Left lung (tissue), 10 donors: Measurements from ENCODE around the gene BDNF. TPM values are rescaled to one million over a fixed set of nuclear protein-coding genes. Genes with fewer than 3 reads are reported as not detected.

ENCODE experiments used
- ATAC-seq: fragments of 200-7000 bp; cut with Tn5 transposase; one replicate; pipeline ENCODE4 v1.9.1; 2020; ENCODE audit warnings: moderate library complexity
- DNase-seq, 4 donors: peaks; one replicate each; pipeline ENCODE4 v3.0.0-alpha.2; 2013 to 2020
- H3K27ac ChIP-seq, 2 donors: fragments of 200-600 bp; sonication (generic) in 1 of 2; one replicate each; pipeline versions ENCODE4 v1.5.0 to v1.8.0; 2020 to 2021
- H3K27me3 ChIP-seq, 2 donors: fragments of 200-600 bp; sonication (generic) in 1 of 2; one replicate each; pipeline versions ENCODE4 v1.5.0 to v1.8.0; 2020 to 2021
- H3K36me3 ChIP-seq, 2 donors: fragments of 200-600 bp; sonication (generic) in 1 of 2; one replicate each; pipeline versions ENCODE4 v1.5.0 to v1.8.0; 2020 to 2021
- H3K4me1 ChIP-seq, 2 donors: fragments of 200-600 bp; one replicate each; pipeline ENCODE4 v1.8.0; 2021
- H3K4me3 ChIP-seq, 2 donors: fragments of 200-600 bp; sonication (generic) in 1 of 2; one replicate each; pipeline versions ENCODE4 v1.5.0 to v1.8.0; 2020 to 2021; ENCODE audit warnings: mild to moderate bottlenecking in 1 of 2
- H3K9me3 ChIP-seq, 2 donors: fragments of 200-600 bp; sonication (generic) in 1 of 2; one replicate each; pipeline versions ENCODE4 v1.5.0 to v1.8.0; 2020 to 2021
- intact Hi-C, 2 donors: fragments of 100-400 bp; cut with DNase I; formaldehyde crosslinking; loops; one replicate each; pipeline versions ENCODE4 v1.11.2 to v1.14.2; 2022
- polyA plus RNA-seq, 6 donors: library from polyadenylated mRNA; unstranded; fragments of 120-200 nt; gene quantifications; one replicate each; pipeline ENCODE4 v1.2.1, GENCODE V29; 2013; ENCODE audit not compliant: insufficient read length in 6 of 6
- total RNA-seq, 2 donors: library from RNA; stranded (reverse); fragmentation: NEBNext Ultra II Directional; extraction: Animal tissue kit (Norgen Biotek cat#: 25700); gene quantifications; one replicate each; pipeline ENCODE4 v1.2.1, GENCODE V29; 2021
- TF ChIP-seq, protein P1 (sequence below), 2 donors: fragments of 200-600 bp; sonication (generic) in 1 of 2; IDR thresholded peaks; one replicate each; pipeline versions ENCODE4 v1.5.0 to v1.8.0; 2021; ENCODE audit warnings: antibody characterized with exemption in 2 of 2
- donor health status: DM: no; HTN: yes; CAD: no.
- donor health status: DM: no; HTN: no; CAD: no.

BDNF gene
- total and polyA plus RNA-seq, 8 donors = 0.27 to 1.2 (median 0.54) TPM

GRCh38 chr11:27618281-27618915 is 81.9 kb downstream of the BDNF start:
- no peaks in the 10 kb centered on the region for H3K9me3 ChIP-seq
- DNase-seq (peak in 1 of 4 donors; percentile 2), ATAC-seq (no peak)
- H3K36me3 ChIP-seq = no peaks in the 10 kb centered on the region
- H3K4me3 ChIP-seq = no peak overlapping the region
- intact Hi-C loops = no loop called here
- no peak overlapping the region for H3K27ac ChIP-seq
- TF ChIP-seq, protein P1, sequence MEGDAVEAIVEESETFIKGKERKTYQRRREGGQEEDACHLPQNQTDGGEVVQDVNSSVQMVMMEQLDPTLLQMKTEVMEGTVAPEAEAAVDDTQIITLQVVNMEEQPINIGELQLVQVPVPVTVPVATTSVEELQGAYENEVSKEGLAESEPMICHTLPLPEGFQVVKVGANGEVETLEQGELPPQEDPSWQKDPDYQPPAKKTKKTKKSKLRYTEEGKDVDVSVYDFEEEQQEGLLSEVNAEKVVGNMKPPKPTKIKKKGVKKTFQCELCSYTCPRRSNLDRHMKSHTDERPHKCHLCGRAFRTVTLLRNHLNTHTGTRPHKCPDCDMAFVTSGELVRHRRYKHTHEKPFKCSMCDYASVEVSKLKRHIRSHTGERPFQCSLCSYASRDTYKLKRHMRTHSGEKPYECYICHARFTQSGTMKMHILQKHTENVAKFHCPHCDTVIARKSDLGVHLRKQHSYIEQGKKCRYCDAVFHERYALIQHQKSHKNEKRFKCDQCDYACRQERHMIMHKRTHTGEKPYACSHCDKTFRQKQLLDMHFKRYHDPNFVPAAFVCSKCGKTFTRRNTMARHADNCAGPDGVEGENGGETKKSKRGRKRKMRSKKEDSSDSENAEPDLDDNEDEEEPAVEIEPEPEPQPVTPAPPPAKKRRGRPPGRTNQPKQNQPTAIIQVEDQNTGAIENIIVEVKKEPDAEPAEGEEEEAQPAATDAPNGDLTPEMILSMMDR (IDR thresholded peaks at IDR 0.05) = no peak
- no peaks in the 10 kb centered on the region for H3K27me3 ChIP-seq
- H3K4me1 ChIP-seq = no peaks in the 10 kb centered on the region

DNA sequence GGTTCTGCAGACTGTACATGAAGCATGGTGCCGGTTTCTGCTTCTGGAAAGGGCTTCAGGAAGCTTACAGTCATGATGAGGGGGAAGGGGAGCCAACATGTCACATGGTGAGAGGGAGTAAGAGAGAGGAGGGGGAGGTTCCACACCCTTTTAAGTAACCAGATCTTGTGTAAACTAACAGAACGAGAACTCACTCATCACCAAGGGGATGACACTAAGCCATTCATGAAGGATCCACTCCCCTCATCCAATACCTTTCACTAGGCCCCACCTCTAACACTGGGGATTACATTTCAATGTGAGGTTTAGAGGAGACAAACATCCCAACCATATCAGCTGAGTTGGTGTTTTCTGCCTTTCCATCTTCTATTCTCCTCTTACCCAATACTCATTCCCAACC is 83.5 kb downstream of the BDNF start:
- intact Hi-C loops = no loop called here
- Histone ChIP-seq H3K27ac (no peak overlapping the region), H3K4me3 (no peak overlapping the region), H3K36me3 (no peaks in the 10 kb centered on the region), H3K9me3 (no peaks in the 10 kb centered on the region), H3K27me3 (no peaks in the 10 kb centered on the region), H3K4me1 (no peaks in the 10 kb centered on the region)
- ATAC-seq (no peak), DNase-seq (no peak)
- TF ChIP-seq, protein P1 (IDR thresholded peaks at IDR 0.05) = no peak

DNA sequence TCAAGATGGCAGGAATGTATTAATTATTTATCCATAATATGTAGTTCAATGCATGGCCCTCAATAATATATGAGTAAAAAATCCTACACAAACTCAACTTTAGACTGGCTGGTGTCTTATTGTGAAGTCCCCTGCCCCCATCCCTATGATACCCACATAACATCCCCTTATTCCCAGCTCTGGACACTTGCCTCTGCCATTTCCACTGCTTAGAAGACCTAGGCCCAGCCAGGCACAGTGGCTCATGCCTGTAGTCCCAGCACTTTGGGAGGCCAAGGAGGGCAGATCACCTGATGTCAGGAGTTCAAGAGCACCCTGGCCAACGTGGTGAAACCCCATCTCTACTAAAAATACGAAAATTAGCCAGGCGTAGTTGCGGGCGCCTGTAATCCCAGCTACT is 84.4 kb downstream of the BDNF start:
- Histone ChIP-seq H3K27me3 (no peaks in the 10 kb centered on the region), H3K4me3 (no peak overlapping the region), H3K9me3 (no peaks in the 10 kb centered on the region), H3K4me1 (no peaks in the 10 kb centered on the region), H3K27ac (no peak overlapping the region), H3K36me3 (no peaks in the 10 kb centered on the region)
- ATAC-seq (no peak), DNase-seq (no peak)
- TF ChIP-seq, protein P1 (IDR thresholded peaks at IDR 0.05) = no peak
- intact Hi-C loops = no loop called here

- no peaks in the 10 kb centered on the region for H3K36me3 ChIP-seq
- intact Hi-C loops = no loop called here
- DNase-seq (no peak), ATAC-seq (no peak)
- H3K4me1 ChIP-seq = no peaks in the 10 kb centered on the region
- H3K27ac ChIP-seq = no peak overlapping the region
- H3K4me3 ChIP-seq = no peak overlapping the region
- H3K27me3 ChIP-seq = no peaks in the 10 kb centered on the region
- TF ChIP-seq, protein P1 (IDR thresholded peaks at IDR 0.05) = no peak
- no peaks in the 10 kb centered on the region for H3K9me3 ChIP-seq
These were observed 86.2 kb downstream of the BDNF start for GRCh38 chr11:27614092-27614491.

GRCh38 chr11:27612932-27613880 is 87.0 kb downstream of the BDNF start:
- TF ChIP-seq, protein P1 (IDR thresholded peaks at IDR 0.05) = no peak
- Histone ChIP-seq H3K36me3 (no peaks in the 10 kb centered on the region), H3K4me1 (no peaks in the 10 kb centered on the region), H3K27ac (no peak overlapping the region), H3K4me3 (no peak overlapping the region), H3K27me3 (no peaks in the 10 kb centered on the region), H3K9me3 (no peaks in the 10 kb centered on the region)
- intact Hi-C loops = no loop called here
- peak in 1 of 4 donors; percentile 11 for DNase-seq
- no peak for ATAC-seq
